ENCODE data around the gene CXCL1. TPM values are rescaled to one million over a fixed set of nuclear protein-coding genes. Genes with fewer than 3 reads are reported as not detected.

Gene CXCL1
- total RNA-seq = 1.3 and 4.5 TPM in 2 replicates

GRCh38 chr4:73869130-73870055 is at the start of gene CXCL1:
CXCL1 (plus strand) TSS chr4:73869393; CDS start chr4:73869471, 78 bp downstream.

DNA sequence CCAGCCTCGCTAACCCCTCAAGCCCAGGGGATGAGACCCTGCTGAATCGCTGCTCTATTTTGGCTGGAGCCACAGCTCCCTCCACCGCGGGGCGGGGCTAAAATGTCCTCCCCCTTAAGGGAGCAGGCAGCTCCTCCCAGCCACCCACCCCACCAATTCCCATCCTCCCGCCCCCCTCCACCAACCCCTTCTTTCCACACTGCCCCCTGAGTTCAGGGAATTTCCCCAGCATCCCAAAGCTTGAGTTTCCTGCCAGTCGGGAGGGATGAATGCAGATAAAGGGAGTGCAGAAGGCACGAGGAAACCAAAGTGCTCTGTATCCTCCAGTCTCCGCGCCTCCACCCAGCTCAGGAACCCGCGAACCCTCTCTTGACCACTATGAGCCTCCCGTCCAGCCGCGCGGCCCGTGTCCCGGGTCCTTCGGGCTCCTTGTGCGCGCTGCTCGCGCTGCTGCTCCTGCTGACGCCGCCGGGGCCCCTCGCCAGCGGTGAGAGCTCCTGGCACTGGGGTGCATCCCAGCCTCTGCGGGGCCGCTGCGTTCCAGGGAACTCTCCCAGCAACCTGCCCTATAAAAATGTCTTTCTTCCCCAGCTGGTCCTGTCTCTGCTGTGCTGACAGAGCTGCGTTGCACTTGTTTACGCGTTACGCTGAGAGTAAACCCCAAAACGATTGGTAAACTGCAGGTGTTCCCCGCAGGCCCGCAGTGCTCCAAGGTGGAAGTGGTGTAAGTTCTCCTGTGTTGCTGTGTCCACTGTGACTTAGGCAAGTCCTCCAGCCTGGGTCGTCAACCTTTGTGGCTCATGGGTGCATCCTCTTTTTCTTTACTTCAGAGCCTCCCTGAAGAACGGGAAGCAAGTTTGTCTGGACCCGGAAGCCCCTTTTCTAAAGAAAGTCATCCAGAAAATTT is 32.6 kb upstream of the CXCL1 start, which contains the start of gene CXCL6:
TSS of gene CXCL6 (plus strand) at position 306 of the 907 bp plus-strand sequence. CDS start at position 379, 73 bp downstream.

GRCh38 chr4:73853246-73853704 is 15.9 kb upstream of the CXCL1 start, which contains the start of gene PF4V1:
PF4V1 (plus strand) TSS chr4:73853296; CDS start chr4:73853363, 67 bp downstream.

Other genes starting within 250 kb of the CXCL1 start
- 0.13 TPM in 1 of 2 replicates, not detected in the other for gene RASSF6, start 249.0 kb upstream of the CXCL1 start, total RNA-seq
- 2.1 and 6.2 TPM in 2 replicates for gene CXCL8, start 128.8 kb upstream of the CXCL1 start, total RNA-seq
- 0.26 and 0.56 TPM in 2 replicates for gene CXCL6, start 32.7 kb upstream of the CXCL1 start, total RNA-seq
- 0.40 TPM in 1 of 2 replicates, not detected in the other for gene PF4V1, start 16.1 kb upstream of the CXCL1 start, total RNA-seq
- gene PF4, start 112.6 kb downstream of the CXCL1 start, total RNA-seq = not detected in 2 replicates
- gene PPBP, start 118.8 kb downstream of the CXCL1 start, total RNA-seq = not detected in 2 replicates
- gene CXCL5, start 129.3 kb downstream of the CXCL1 start, total RNA-seq = not detected in 2 replicates
- 0.26 TPM in 1 of 2 replicates, not detected in the other for gene CXCL3, start 169.3 kb downstream of the CXCL1 start, total RNA-seq
- 0.26 and 0.62 TPM in 2 replicates for gene CXCL2, start 229.8 kb downstream of the CXCL1 start, total RNA-seq